ENCODE measurements around the gene SP3. TPM values are rescaled to one million over a fixed set of nuclear protein-coding genes. Genes with fewer than 3 reads are reported as not detected.

Gene SP3
- total RNA-seq, 1 donor = 115 TPM

GRCh38 chr2:173942861-173943523, 22.2 kb downstream of the SP3 start:
- TF ChIP-seq CTCF (IDR thresholded peaks at IDR 0.05; ENCODE audit: insufficient read depth, low read length) = no peak
- no peak overlapping the region for H3K4me3 ChIP-seq (ENCODE audit: low read depth, low read length)
- DNase-seq (ENCODE audit: low read depth) = no peak

GRCh38 chr2:173941567-173941966, 23.6 kb downstream of the SP3 start:
- no peak for TF ChIP-seq CTCF (IDR thresholded peaks at IDR 0.05; ENCODE audit: insufficient read depth, low read length)
- DNase-seq (ENCODE audit: low read depth) = no peak
- H3K4me3 ChIP-seq (ENCODE audit: low read depth, low read length) = no peak overlapping the region

- no peak for DNase-seq (ENCODE audit: low read depth)
- H3K4me3 ChIP-seq (ENCODE audit: low read depth, low read length) = no peak overlapping the region
- TF ChIP-seq CTCF (IDR thresholded peaks at IDR 0.05; ENCODE audit: insufficient read depth, low read length) = no peak
These were observed 24.8 kb downstream of the SP3 start for GRCh38 chr2:173940208-173941020.

GRCh38 chr2:173938700-173939384, 26.3 kb downstream of the SP3 start:
- DNase-seq (ENCODE audit: low read depth) = no peak
- no peak for TF ChIP-seq CTCF (IDR thresholded peaks at IDR 0.05; ENCODE audit: insufficient read depth, low read length)
- H3K4me3 ChIP-seq (ENCODE audit: low read depth, low read length) = no peak overlapping the region

- no peak for TF ChIP-seq CTCF (IDR thresholded peaks at IDR 0.05; ENCODE audit: insufficient read depth, low read length)
- DNase-seq (ENCODE audit: low read depth) = no peak
These were observed 29.9 kb downstream of the SP3 start for GRCh38 chr2:173935305-173935704.

GRCh38 chr2:173934895-173935294, 30.3 kb downstream of the SP3 start:
- DNase-seq (ENCODE audit: low read depth) = no peak
- TF ChIP-seq CTCF (IDR thresholded peaks at IDR 0.05; ENCODE audit: insufficient read depth, low read length) = no peak
- H3K4me3 ChIP-seq (ENCODE audit: low read depth, low read length) = no peak overlapping the region

More at GRCh38 chr2:173935305-173935704, 29.9 kb downstream of the SP3 start:
- no peak overlapping the region for H3K4me3 ChIP-seq (ENCODE audit: low read depth, low read length)

All from fibroblast of the aortic adventitia (primary cell).